ENCODE measurements around the gene PDXDC1.
"Not testable (repeated sequence)": the region's sequence is repeated elsewhere in the genome, so short reads cannot be mapped to it uniquely, and the experiment has no call there.

DNA sequence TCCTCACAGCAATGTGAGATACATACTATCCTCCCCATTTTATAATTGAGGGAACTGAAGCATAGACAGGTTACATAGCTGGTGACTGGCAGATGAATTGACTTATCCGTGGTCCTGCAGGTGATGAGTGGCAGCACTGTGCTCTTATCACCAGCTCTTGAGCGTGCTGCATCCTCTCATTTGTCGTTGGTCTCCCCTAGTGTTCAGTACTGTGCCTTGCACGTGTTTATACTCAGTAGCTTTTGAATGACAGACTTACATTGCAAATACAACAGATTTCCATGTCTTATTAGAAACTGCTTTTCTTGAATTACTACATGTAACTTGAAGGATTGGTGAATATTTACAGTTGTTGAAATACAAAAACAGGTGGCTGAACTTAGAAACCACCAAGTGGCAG is 47.4 kb downstream of the PDXDC1 start:
- not testable (repeated sequence) for TF ChIP-seq POLR2A (IDR thresholded peaks at IDR 0.05)
- TF ChIP-seq, protein P1, sequence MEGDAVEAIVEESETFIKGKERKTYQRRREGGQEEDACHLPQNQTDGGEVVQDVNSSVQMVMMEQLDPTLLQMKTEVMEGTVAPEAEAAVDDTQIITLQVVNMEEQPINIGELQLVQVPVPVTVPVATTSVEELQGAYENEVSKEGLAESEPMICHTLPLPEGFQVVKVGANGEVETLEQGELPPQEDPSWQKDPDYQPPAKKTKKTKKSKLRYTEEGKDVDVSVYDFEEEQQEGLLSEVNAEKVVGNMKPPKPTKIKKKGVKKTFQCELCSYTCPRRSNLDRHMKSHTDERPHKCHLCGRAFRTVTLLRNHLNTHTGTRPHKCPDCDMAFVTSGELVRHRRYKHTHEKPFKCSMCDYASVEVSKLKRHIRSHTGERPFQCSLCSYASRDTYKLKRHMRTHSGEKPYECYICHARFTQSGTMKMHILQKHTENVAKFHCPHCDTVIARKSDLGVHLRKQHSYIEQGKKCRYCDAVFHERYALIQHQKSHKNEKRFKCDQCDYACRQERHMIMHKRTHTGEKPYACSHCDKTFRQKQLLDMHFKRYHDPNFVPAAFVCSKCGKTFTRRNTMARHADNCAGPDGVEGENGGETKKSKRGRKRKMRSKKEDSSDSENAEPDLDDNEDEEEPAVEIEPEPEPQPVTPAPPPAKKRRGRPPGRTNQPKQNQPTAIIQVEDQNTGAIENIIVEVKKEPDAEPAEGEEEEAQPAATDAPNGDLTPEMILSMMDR (IDR thresholded peaks at IDR 0.05): peak in 1 of 4 experiments; percentile 34

Measured in gastroesophageal sphincter (tissue), 3 donors.